Activated naive CD4-positive, alpha-beta T cell treated with anti-CD3 and anti-CD28 coated beads, Interleukin-2, amount 50 U/mL, for 24 hours (primary cell): Measurements from ENCODE around the gene PPP1R3G.

Experiments used
- H3K27ac Mint-ChIP-seq: one replicate; pipeline ENCODE4 v1.8.0; 2021; ENCODE audit warnings: mild to moderate bottlenecking, mixed read lengths
- H3K27me3 Mint-ChIP-seq: one replicate; pipeline ENCODE4 v1.8.0; 2021; ENCODE audit warnings: mixed read lengths
- H3K36me3 Mint-ChIP-seq: one replicate; pipeline ENCODE4 v1.8.0; 2021; ENCODE audit warnings: mixed read lengths
- H3K4me1 Mint-ChIP-seq: one replicate; pipeline ENCODE4 v1.8.0; 2021; ENCODE audit warnings: mixed read lengths
- H3K4me3 Mint-ChIP-seq: one replicate; pipeline ENCODE4 v1.8.0; 2021; ENCODE audit warnings: mild to moderate bottlenecking, mixed read lengths
- H3K9me3 Mint-ChIP-seq: one replicate; pipeline ENCODE4 v1.8.0; 2021; ENCODE audit warnings: mixed read lengths

PPP1R3G gene

DNA sequence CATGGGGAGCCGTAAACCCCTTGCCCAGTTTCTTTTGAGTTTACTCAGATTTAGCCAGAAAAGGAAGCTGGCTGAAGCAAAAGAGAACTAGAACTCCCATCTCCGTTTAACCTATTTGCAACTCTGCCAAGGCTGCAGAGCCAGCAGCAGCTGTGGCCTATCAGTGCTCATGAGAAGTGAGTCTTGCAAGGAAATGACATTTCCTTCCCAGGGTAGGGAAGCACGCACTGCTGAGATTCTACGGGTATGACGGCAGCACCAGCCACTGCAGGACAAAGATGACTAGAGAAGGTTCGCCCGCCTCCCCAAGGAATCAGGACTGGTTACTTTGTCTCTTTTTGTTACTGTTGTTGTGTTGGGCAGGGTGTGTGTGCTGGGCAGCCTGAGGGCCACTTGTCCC lies 47.6 kb downstream of the PPP1R3G start:
- H3K9me3 Mint-ChIP-seq: no peaks in the 10 kb centered on the region
- peaks cover 5% of the 10 kb centered on the region for H3K4me1 Mint-ChIP-seq
- no peak overlapping the region for H3K27ac Mint-ChIP-seq
- H3K27me3 Mint-ChIP-seq: no peaks in the 10 kb centered on the region
- H3K36me3 Mint-ChIP-seq: peaks cover 6% of the 10 kb centered on the region
- H3K4me3 Mint-ChIP-seq: no peak overlapping the region

DNA sequence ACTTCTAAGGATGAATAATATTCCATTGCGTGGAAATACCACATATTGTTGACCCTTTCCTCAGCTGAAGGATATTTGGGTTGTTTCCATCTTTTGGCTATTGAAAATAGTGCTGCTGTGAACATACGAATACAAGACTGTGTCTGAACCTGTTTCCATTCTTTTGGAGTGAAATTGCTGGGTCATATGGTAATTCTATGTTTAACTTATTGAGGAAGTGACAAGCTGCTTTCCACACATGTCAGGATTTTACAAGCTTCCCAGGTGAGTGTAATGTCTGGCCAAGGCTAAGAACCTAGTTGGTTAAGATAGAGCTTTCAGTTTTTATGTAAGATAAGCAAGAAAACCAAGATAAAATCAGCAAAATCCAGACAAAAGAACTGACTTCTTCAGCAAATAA lies 48.8 kb downstream of the PPP1R3G start:
- peaks cover 5% of the 10 kb centered on the region for H3K4me1 Mint-ChIP-seq
- H3K27me3 Mint-ChIP-seq: no peaks in the 10 kb centered on the region
- no peaks in the 10 kb centered on the region for H3K9me3 Mint-ChIP-seq
- H3K4me3 Mint-ChIP-seq: no peak overlapping the region
- peaks cover 6% of the 10 kb centered on the region for H3K36me3 Mint-ChIP-seq
- H3K27ac Mint-ChIP-seq: no peak overlapping the region

DNA sequence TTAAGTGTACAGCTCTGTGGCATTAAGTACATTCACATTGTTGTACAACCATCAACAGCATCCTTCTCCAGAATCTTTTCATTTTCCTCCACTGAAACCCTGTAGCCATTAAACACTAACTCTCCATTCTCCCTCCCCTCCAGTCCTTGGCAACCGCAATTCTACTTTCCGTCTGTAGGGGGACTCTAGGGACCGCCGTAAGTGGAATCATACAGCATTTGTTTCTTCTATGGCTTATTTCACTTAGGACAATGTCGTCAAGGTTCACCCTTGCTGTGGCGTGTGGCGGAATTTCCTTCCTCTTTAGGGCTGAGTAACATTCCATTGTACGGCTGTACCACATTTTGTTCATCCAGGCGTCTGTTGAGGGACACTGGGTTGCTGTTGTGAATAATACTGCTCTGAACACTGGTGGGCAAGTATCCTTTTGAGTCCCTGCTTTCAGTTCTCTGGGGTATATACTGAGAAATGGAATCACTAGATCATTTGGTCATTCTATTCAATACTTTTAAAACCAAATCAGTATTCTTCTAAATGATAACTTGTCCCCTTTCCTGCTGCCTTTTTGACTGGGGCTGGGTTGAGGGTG lies 50.7 kb downstream of the PPP1R3G start:
- Mint-ChIP-seq H3K36me3 (peaks cover 1% of the 10 kb centered on the region), H3K27me3 (no peaks in the 10 kb centered on the region), H3K4me1 (no peaks in the 10 kb centered on the region), H3K27ac (no peak overlapping the region), H3K9me3 (no peaks in the 10 kb centered on the region), H3K4me3 (no peak overlapping the region)

DNA sequence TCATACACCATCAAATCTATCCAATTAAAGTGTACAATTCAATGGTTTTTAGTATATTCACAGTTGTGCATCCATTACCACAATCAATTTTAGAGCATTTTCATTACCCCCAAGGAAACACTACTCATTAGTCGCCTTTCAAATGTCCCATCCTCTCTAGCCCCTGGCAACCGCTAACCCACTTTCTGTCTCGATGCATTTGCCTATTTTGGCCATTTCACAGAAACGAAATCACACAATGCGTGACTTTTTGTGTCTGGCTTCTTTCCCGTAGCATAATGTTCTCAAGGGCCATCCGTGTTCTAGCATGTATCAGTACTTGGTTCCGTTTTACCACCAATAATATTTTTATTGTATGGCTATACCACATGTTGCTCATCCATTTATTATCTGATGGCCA lies 51.7 kb downstream of the PPP1R3G start:
- Mint-ChIP-seq H3K36me3 (peaks cover 1% of the 10 kb centered on the region), H3K27me3 (no peaks in the 10 kb centered on the region), H3K9me3 (no peaks in the 10 kb centered on the region), H3K4me3 (no peak overlapping the region), H3K4me1 (no peaks in the 10 kb centered on the region), H3K27ac (no peak overlapping the region)
